ENCODE data around the gene KRT82.

GRCh38 chr12:52347016-52347415 lies 59.1 kb downstream of the KRT82 start:
- no peak for TF ChIP-seq POLR2A (IDR thresholded peaks at IDR 0.05)
- no peak for TF ChIP-seq CTCF (IDR thresholded peaks at IDR 0.05)
